Stimulated activated CD4-positive, alpha-beta T cell treated with anti-CD3 and anti-CD28 coated beads, Interleukin-4, amount 100 ng/mL, for 24 hours (primary cell): ENCODE results near the gene CDH23.

Experiments
- DNase-seq: peaks from one replicate; pipeline ENCODE4 v3.0.0-alpha.2; 2020

The CDH23 gene

DNA sequence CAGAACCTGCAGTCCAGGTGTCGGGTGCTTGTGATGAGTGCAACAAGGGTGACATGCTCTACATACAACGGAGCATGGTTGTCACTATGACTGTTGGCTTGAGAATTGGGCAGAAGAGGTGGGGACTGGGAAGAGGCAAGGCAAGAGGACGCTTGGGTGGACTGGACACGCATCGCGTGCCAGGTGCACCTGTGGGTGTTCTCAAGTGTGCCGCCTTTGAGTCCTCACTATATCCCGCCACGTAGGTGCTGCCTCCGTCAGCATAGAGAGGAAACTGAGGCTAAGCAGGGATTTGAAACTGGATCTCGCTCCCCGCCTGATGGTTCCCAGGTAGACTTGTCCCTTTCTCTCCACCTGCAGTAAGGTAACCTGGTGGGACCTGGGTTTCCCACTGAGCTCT lies 27.2 kb downstream of the CDH23 start:
- DNase-seq, result no peak

GRCh38 chr10:71424496-71425194 lies 27.9 kb downstream of the CDH23 start:
- DNase-seq, result no peak

DNA sequence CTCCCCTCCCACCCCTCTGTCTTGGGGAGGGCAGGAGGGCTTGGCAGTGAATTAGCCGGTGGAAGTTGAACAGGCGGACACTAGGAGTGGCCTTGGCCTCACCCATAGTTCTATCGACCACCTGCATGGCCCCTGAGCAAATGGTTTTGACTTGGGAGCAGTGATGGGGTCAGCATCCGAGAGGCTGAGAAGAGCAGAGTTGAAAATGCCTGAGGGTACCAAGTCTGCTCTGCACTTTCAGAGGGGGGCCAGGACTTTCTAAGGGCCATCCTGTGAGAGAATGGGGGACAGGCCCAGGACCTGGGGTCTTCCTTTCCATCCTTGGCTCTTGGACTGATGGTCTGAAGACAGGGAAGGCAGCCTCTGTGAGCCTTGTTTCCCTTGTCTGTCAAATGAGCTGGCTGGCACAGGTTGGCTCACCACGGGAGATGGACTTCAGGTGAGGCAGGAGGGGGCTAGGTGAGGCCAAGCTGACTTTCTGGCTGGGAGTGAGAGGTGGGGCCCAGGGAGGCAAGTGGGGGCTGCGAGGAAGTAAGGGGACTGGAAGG lies 29.4 kb downstream of the CDH23 start:
- no peak for DNase-seq

DNA sequence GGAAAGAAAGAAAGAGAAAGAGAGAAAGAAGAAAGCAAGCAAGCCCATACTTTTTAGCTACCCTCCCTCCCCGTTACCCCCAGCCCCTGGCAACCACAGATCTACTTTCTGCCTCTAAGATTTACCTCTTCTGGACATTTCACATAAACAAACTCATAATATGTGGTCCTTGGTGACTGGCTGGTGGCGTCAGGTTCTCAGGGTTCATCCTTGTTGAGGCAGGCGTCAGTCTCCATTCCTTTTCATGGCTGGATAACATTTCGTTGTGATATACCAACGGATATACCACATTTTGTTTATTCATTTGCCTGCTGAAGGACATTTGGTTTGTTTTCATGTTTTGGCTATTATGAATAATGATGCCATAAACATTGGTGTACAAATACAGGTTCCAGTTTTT lies 30.5 kb downstream of the CDH23 start:
- no peak for DNase-seq

GRCh38 chr10:71429304-71429703 lies 32.6 kb downstream of the CDH23 start:
- no peak for DNase-seq

- no peak for DNase-seq
These were observed 33.2 kb downstream of the CDH23 start for GRCh38 chr10:71429929-71430328.

- no peak for DNase-seq
These were observed 34.8 kb downstream of the CDH23 start for GRCh38 chr10:71431239-71432100.

- DNase-seq, result no peak
These were observed 35.6 kb downstream of the CDH23 start for GRCh38 chr10:71432101-71432905.

DNA sequence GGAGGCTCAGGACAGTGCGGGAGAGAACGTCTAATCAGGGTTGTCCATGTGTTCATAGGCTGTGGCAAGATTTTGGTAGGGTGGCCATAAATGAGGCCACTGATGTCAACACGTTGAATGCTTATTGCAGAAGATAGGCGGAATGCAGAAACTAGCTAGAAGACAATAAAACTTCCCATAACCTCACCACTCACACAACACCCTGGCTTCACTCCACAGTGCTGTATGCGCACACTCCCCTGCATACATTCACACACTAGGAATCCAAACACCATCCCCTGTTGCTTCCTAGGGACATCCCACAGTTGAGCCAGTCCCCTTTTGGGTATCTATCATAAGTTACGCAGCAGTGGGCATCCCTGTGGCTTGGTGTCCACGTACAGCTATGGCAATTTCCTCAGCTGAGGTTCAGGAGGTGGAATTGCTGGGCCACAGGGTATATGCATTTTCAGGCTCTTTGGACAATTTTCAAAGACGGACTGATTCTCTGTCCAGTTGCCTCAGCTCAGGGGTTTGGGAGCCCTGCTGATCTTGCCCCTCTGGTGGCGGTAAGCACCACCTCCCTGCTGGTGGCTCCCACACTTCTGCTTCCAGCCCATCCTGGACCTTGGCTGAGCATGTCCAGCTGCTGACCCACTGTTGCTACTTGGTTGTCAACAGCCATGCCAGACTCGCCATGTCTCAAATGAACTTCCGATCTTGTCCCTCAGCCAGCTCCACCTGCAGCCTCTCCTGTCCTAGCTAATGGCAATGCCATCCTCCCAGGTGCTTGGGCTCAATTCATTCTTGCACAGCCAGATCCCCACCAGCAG lies 36.4 kb downstream of the CDH23 start:
- DNase-seq, result no peak

DNA sequence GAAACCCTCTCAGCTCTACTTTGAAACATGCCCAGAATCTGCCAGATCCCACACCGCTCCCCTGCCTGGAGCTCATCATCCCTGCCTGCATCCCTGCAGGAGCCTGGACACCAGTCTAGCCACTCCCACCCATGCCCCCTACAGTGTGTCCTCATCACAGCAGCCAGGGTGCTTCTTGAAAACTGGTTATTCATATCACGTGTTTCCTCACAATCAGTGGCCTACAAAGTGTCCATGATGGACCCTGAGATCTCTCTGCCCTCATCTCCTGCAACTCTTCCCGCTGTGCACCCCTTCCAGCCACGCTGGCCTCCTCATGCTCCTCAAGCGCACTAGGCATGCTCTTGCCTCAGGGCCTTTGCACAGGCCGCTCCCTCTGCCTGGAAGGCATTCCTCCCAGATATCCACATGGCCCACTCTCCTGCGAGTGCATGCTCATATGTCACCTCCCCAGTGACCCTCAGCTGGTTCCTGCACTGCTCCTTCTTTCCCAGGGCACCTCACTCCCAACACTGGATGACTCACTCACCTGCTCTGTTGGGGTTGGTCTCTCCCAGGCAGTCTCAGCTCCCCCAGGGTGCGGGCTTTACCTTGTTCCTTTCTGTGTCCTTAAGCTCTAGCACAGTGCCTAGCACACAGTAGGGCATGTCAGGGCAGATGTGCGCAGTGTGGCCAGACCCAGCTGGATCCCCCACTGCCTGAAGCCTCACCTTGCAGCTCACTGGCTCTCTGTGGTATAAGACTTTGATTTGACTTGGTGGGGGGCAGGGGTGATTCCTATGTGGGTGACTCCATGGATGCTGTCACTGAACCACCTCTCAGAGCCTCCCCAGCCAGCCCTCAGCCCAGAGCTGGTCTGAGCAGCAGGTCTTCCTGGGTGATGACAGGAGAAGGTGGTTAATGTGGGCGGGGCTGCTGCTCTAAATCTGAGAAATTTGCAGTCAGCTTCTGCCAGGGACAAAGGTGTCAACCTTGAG lies 37.3 kb downstream of the CDH23 start:
- no peak for DNase-seq

DNA sequence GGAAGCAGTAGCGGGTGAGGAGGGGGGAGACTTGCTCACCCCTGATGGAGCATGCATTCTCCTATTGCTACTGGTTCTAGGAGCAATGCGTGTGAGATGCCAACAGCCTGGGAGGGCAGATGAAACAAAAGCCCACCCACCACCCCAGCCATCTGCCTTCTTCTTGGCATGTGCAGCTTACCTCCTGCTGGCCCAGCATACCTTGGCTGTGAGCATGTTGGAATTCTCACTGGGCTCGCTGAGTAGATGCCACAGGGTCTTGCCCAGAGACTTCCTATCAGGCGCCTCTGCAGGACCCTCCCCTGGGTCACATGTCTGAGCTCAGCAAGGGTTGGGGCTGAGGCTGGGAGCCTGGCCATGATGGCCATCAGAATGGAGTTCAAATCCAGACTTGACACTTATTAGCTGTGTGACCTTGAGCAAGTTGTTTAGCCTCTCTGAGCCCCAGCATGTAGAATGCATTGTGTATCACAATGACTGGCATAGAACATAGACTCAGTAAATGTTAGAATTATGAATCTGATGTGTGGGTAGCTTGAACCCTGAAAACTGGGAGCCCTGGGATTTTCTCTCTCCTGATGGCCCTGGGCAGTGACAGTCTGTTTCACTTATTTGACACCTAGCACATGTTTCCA lies 38.2 kb downstream of the CDH23 start:
- no peak for DNase-seq

DNA sequence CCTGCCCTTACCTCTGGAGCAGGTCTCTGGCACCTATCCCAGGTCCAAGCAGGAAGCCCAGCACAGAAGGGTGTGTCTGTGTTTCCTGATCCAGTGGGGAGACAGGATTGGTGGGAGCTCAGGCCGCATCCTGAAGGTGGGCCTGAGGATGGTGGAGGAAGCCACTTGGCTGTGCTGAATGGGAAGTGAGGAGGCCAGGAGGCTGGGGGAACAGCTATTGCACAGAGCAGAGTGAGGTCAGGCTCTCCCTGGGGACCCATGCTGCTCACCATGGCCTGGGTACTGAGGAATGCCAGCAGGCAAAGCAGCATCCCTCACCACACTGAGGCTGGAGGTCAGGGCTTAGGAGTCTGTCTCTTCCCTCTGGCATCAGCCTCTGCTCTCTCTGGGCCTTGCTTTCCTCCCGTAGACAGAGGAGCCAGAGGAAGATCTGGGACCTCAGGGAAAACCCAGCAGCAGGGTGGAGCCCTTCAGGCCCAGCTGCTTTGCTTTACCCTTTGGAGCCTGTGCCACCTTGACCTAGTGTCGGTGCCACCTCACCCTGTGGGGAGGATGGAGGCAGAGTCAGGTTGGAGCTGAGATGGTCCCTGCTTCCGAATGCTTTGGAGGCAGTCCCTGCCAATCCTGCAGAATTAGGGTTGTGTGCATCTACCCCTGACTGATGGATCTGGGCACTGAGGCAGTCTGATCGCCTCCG lies 39.0 kb downstream of the CDH23 start:
- no peak for DNase-seq

DNA sequence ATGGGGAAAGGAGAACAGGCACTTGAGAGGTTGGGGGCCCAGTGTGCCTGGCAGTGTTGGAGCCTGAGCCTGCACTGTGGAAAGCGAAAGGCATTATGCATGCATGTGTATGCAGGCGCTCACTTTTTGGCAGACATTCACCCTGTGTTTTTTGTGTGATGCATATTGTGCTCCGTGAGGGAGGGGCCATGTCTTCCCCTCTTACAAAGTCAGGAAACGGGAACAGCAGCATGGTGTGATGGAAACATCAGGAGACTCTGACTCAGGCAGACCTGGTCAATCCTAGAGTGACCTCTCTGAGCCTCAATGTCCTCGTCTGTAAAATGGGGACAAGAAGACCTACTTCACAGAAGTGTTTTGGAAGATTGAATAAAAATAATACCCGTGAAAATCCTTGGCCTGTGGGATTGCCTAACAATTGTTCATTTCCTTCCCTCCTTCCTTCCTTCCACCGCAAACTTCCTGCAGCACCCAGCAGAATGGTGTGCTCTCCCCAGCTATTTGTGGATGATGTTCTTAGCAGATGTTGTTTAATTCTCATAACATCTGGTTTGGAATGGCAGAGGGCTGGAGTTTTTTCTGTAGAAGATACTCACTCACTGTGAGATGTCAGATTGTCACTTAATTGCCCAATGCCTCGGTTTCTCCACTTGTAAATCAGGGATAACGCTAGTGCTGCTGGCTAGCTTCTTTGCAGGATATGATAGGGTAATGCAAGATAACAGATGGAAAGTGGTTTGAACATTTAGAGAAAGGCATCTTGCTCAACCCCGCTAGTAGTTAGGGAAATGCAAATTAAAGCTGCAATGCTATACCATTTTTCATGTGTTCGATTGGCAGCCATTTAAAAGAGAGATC lies 39.8 kb downstream of the CDH23 start:
- no peak for DNase-seq

DNA sequence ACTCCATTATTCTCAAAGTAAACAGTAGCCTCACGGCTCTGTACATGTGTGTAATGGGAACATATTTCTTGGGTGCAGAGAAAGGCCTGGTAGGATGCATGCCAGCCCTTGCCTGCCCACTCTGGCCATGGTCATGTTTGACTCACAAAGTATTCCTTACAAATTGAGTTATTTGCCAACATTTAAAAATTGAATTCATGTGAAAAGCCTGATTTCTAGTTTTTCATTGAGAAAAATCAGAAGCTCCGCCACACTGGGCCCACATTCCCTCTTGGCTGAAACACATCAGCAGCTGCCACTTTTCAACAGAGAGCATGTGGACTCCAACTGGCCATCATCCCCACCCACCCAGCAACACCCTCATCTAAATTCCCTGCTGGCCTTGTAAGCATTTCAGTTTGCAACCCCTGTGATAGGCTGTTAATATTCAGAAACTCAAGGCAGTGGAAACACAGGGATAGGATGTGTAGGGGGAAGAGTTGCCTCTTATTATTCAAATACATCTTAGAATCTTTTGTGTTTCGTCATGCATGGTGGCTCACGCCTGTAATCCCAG lies 40.9 kb downstream of the CDH23 start:
- DNase-seq, result no peak

GRCh38 chr10:71438761-71439160 lies 42.0 kb downstream of the CDH23 start:
- no peak for DNase-seq

DNA sequence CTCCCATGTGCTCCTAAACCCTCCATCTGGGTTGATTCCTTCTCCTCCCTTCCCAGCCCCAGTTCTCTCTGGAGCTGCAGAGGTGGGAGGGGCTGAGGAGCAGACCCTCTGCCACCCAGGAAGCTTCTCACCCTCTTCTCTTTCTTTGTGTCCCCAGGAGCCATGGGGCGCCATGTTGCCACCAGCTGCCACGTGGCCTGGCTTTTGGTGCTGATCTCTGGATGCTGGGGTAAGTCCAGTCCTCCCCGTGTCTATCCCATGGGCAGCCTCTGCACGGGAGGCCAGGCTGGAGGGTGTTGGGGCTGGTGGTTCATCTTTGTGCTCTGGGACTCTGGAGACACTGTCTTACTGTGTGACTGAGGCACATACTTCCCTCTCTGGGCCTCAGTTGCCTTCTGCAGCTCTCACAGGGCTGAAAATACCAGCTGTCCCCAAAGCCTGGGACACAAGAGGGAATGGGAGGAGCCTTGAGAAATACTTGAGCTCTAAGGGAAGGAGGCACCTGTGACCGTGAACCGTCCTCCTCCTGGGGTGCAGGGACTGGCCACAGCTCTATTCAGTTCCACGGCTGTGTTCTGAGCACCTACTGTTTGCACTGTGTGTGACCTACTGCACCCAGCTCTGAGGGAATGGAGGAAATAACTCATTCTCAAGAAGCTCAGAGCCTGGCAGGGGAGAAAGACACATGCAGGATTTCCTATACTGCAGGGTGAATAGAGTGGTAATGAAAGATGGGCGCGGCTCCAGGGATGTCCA lies 43.1 kb downstream of the CDH23 start:
- no peak for DNase-seq

DNA sequence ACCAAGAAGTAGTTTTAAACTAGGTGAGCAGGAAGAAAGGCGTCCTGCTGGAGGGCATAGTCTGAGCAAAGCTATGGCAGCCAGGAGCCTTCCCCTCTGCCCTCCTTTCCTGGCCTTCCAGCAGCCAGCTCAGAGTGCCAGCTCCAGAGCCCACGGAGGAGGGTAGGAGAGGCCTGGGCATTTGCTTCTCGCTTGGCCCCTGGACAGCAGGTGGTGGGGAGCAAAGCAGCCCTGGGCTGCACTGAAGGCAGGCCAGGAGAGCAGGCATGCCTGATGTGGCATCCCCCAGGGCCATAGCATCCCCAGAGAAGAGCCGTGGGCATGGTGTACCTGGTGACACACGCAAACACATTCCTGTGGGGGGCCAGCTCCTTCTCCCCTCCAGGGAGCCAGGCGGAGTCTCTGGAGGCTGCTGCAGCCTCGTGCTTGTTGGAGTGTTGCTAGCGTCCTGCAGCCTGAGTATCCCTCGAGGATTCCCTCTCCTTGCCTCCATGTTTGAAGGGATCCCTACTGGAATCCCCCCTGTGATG lies 43.9 kb downstream of the CDH23 start:
- no peak for DNase-seq

DNA sequence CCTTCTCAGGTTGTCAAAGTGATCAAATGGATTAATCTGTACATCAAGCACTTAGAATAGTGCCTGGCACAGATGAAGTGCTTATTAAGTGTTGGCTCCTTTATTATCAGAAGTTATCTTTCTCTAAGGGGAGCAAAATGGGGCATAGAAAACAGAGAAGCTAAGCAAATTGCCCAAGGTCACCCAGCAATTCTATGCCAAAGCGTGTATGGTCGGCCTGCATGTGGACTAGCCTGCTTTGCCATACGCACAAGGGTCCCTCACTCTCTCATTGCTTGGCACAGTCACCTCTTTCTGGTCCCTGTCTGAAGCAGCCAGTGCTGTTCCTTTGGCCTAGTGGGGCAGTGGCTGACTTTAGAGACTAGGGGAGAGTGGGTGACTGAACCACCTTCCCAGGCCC lies 45.3 kb downstream of the CDH23 start:
- DNase-seq, result no peak
